ENCODE measurements around the gene IL1F10. TPM values are rescaled to one million over a fixed set of nuclear protein-coding genes. Genes with fewer than 3 reads are reported as not detected.

IL1F10 gene
- total and polyA plus RNA-seq, 10 of the 15 experiments (the other 5 are each of a cell fraction or from before 2014, with no cell fraction given), result not detected

- 0% methylated on average over 1 of the region's 1 CpG for WGBS (ENCODE audit: insufficient coverage, insufficient replicate concordance, low lambda C conversion rate, missing lambda C conversion rate)
- H3K9ac ChIP-seq (ENCODE audit: control insufficient read depth, insufficient read depth, low read length), result no peak overlapping the region
- no peaks in the 10 kb centered on the region for H4K20me1 ChIP-seq (ENCODE audit: control insufficient read depth, insufficient read depth)
- BruUV-seq (replicated peaks), result no TSS peak
- no peak overlapping the region for H3K4me2 ChIP-seq (ENCODE audit: control insufficient read depth, insufficient read depth)
- H3K79me2 ChIP-seq (ENCODE audit: control insufficient read depth, insufficient read depth, low read length), result no peaks in the 10 kb centered on the region
- TF ChIP-seq ZSCAN29 (IDR thresholded peaks at IDR 0.05), result no peak
- TF ChIP-seq CBX3 (IDR thresholded peaks at IDR 0.05; ENCODE audit: borderline replicate concordance, low read depth), result no peak
- TF ChIP-seq, protein P1, sequence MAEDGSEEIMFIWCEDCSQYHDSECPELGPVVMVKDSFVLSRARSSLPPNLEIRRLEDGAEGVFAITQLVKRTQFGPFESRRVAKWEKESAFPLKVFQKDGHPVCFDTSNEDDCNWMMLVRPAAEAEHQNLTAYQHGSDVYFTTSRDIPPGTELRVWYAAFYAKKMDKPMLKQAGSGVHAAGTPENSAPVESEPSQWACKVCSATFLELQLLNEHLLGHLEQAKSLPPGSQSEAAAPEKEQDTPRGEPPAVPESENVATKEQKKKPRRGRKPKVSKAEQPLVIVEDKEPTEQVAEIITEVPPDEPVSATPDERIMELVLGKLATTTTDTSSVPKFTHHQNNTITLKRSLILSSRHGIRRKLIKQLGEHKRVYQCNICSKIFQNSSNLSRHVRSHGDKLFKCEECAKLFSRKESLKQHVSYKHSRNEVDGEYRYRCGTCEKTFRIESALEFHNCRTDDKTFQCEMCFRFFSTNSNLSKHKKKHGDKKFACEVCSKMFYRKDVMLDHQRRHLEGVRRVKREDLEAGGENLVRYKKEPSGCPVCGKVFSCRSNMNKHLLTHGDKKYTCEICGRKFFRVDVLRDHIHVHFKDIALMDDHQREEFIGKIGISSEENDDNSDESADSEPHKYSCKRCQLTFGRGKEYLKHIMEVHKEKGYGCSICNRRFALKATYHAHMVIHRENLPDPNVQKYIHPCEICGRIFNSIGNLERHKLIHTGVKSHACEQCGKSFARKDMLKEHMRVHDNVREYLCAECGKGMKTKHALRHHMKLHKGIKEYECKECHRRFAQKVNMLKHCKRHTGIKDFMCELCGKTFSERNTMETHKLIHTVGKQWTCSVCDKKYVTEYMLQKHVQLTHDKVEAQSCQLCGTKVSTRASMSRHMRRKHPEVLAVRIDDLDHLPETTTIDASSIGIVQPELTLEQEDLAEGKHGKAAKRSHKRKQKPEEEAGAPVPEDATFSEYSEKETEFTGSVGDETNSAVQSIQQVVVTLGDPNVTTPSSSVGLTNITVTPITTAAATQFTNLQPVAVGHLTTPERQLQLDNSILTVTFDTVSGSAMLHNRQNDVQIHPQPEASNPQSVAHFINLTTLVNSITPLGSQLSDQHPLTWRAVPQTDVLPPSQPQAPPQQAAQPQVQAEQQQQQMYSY (CRISPR knock-in tag; IDR thresholded peaks at IDR 0.05), result no peak
- no peak for TF ChIP-seq LARP7 (IDR thresholded peaks at IDR 0.05)
- FAIRE-seq (no peak), ATAC-seq (no peak), DNase-seq (ENCODE audit: low read depth, low spot score) (no peak)
- H3K27ac ChIP-seq (ENCODE audit: control insufficient read depth, insufficient read depth), result no peak overlapping the region
- ChIA-PET CTCF (no interaction called here), POLR2A (no interaction called here), SMC1A (ENCODE audit: uncharacterized antibody, unreplicated experiment) (interaction anchor here (1.1 kb wide), 1 partner anchor 22 kb away, joined by 3 read pairs; no protein-coding TSS in a partner anchor), RAD21 (ENCODE audit: unreplicated experiment) (no interaction called here)
- intact Hi-C loops (cut with micrococcal nuclease; ENCODE audit: unreplicated experiment), result no loop called here
- no peaks in the 10 kb centered on the region for H3K4me1 ChIP-seq (ENCODE audit: control insufficient read depth, insufficient read depth, low read length)
- H3K4me3 ChIP-seq, result no peak overlapping the region
- H2AFZ ChIP-seq (ENCODE audit: control insufficient read depth, low read depth, low read length), result no peak overlapping the region
- in situ Hi-C loops (cut with MboI), result no loop called here
- peaks cover 2% of the 10 kb centered on the region; the same call in 1 of the 3 replicates for H3K9me3 ChIP-seq (replicated peaks; ENCODE audit: control insufficient read depth, insufficient read depth, low read length)
- no peaks in the 10 kb centered on the region for H3K36me3 ChIP-seq (ENCODE audit: control insufficient read depth in 2 of 2, insufficient read depth in 2 of 2, low read length in 1 of 2)
- no peaks in the 10 kb centered on the region; a peak in 1 of 4 replicates for H3K27me3 ChIP-seq (replicated peaks in 1 of 2; ENCODE audit: control insufficient read depth in 2 of 2, insufficient read depth in 2 of 2, low read length in 1 of 2)
Measured at GRCh38 chr2:113056521-113056920, 11.2 kb upstream of the IL1F10 start.

DNA sequence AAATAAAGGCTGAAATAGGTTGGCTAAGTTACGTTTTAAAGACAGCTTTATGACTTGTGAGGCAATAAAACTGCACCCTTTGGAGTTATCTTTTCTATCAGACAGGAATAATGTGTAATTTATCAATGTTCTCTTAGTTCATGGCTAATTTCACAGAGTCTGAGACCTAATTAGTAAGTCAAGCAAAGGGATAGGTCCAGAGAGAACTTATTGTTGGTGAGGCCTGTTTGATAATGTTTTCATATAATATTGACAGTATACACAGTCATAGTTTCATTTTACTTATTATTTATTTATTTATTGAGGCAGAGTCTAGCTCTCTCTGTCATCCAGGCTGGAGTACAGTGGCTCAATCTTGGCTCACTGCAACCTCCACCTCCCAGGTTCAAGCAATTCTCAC, 10.7 kb upstream of the IL1F10 start:
- WGBS (ENCODE audit: insufficient coverage, insufficient replicate concordance, low lambda C conversion rate, missing lambda C conversion rate), result 0% methylated on average over 1 of the region's 1 CpG
- H4K20me1 ChIP-seq (ENCODE audit: control insufficient read depth, insufficient read depth), result no peaks in the 10 kb centered on the region
- no peaks in the 10 kb centered on the region for H3K4me1 ChIP-seq (ENCODE audit: control insufficient read depth, insufficient read depth, low read length)
- ATAC-seq (no peak), FAIRE-seq (no peak), DNase-seq (ENCODE audit: low read depth, low spot score) (no peak)
- no peaks in the 10 kb centered on the region for H3K36me3 ChIP-seq (ENCODE audit: control insufficient read depth in 2 of 2, insufficient read depth in 2 of 2, low read length in 1 of 2)
- no peak overlapping the region for H2AFZ ChIP-seq (ENCODE audit: control insufficient read depth, low read depth, low read length)
- ChIA-PET SMC1A (ENCODE audit: uncharacterized antibody, unreplicated experiment) (interaction anchor here (1.1 kb wide), 1 partner anchor 21 kb away, joined by 3 read pairs; no protein-coding TSS in a partner anchor), CTCF (no interaction called here), POLR2A (no interaction called here), RAD21 (ENCODE audit: unreplicated experiment) (no interaction called here)
- BruUV-seq (replicated peaks), result no TSS peak
- H3K4me2 ChIP-seq (ENCODE audit: control insufficient read depth, insufficient read depth), result no peak overlapping the region
- H3K4me3 ChIP-seq, result no peak overlapping the region
- in situ Hi-C loops (cut with MboI) (no loop called here), intact Hi-C loops (cut with micrococcal nuclease; ENCODE audit: unreplicated experiment) (no loop called here)
- H3K79me2 ChIP-seq (ENCODE audit: control insufficient read depth, insufficient read depth, low read length), result no peaks in the 10 kb centered on the region
- H3K27me3 ChIP-seq (replicated peaks in 1 of 2; ENCODE audit: control insufficient read depth in 2 of 2, insufficient read depth in 2 of 2, low read length in 1 of 2), result no peaks in the 10 kb centered on the region; a peak in 1 of 4 replicates
- peaks cover 2% of the 10 kb centered on the region; the same call in 1 of the 3 replicates for H3K9me3 ChIP-seq (replicated peaks; ENCODE audit: control insufficient read depth, insufficient read depth, low read length)
- no peak overlapping the region for H3K9ac ChIP-seq (ENCODE audit: control insufficient read depth, insufficient read depth, low read length)
- H3K27ac ChIP-seq (ENCODE audit: control insufficient read depth, insufficient read depth), result no peak overlapping the region
- TF ChIP-seq BACH1 (IDR thresholded peaks at IDR 0.05; ENCODE audit: borderline replicate concordance), result no peak
- TF ChIP-seq POLR2AphosphoS5 (IDR thresholded peaks at IDR 0.05; ENCODE audit: low read length), result no peak
- TF ChIP-seq ATF7 (IDR thresholded peaks at IDR 0.05; ENCODE audit: low read depth), result no peak
- TF ChIP-seq ZNF217 (IDR thresholded peaks at IDR 0.05), result no peak
- TF ChIP-seq ESRRA (IDR thresholded peaks at IDR 0.05; ENCODE audit: low read length), result no peak
- TF ChIP-seq POLR2A (IDR thresholded peaks at IDR 0.05; ENCODE audit: low read depth, low read length), result no peak
- TF ChIP-seq IKZF2 (IDR thresholded peaks at IDR 0.05), result no peak
- TF ChIP-seq PAX8 (IDR thresholded peaks at IDR 0.05), result no peak
- TF ChIP-seq, protein P2, sequence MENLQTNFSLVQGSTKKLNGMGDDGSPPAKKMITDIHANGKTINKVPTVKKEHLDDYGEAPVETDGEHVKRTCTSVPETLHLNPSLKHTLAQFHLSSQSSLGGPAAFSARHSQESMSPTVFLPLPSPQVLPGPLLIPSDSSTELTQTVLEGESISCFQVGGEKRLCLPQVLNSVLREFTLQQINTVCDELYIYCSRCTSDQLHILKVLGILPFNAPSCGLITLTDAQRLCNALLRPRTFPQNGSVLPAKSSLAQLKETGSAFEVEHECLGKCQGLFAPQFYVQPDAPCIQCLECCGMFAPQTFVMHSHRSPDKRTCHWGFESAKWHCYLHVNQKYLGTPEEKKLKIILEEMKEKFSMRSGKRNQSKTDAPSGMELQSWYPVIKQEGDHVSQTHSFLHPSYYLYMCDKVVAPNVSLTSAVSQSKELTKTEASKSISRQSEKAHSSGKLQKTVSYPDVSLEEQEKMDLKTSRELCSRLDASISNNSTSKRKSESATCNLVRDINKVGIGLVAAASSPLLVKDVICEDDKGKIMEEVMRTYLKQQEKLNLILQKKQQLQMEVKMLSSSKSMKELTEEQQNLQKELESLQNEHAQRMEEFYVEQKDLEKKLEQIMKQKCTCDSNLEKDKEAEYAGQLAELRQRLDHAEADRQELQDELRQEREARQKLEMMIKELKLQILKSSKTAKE (IDR thresholded peaks at IDR 0.05; ENCODE audit: low read depth, poor library complexity, severe bottlenecking), result no peak
- TF ChIP-seq POU2F2 (IDR thresholded peaks at IDR 0.05; ENCODE audit: borderline replicate concordance, low read depth, low read length), result no peak
- TF ChIP-seq SMAD1 (IDR thresholded peaks at IDR 0.05; ENCODE audit: low read depth, partially characterized antibody), result no peak
